ENCODE results near the gene SEMA5A.
"Not testable (repeated sequence)": the region's sequence is repeated elsewhere in the genome, so short reads cannot be mapped to it uniquely, and the experiment has no call there.

SEMA5A gene

DNA sequence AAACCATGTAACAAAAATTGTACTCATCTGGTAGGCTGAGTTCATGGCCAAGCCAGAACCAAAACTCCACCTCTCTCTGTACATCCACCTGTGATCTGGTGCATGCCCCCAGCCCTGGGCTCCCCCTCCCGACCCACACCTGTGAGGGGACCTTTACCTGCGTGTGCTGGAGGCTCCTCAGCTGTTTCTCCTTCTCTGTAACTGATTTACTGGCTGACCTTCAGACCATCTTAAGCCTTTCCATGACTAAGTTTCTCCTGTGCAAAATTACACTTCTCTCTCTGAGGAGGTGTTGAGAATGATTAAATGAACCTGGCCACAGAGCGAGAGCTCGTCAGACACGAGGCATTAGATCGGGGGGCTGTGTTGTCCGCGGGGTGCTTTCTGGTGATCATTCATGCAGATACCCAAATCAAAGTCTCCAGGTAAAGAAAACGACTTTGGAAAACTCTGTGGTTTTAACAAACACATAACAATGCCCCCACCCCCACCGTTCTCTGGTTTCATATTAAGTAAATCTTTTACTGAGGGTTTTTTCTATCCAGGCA lies 136.4 kb downstream of the SEMA5A start:
- no peak for DNase-seq (ENCODE audit: low read depth in 1 of 2, low spot score in 1 of 2)
- Histone ChIP-seq H3K27me3 (ENCODE audit: insufficient read depth, poor library complexity, severe bottlenecking) (no peaks in the 10 kb centered on the region), H3K4me3 (replicated peaks; ENCODE audit: insufficient read depth, low read length) (no peak overlapping the region), H3K27ac (replicated peaks) (no peak overlapping the region)
- TF ChIP-seq, protein P1, sequence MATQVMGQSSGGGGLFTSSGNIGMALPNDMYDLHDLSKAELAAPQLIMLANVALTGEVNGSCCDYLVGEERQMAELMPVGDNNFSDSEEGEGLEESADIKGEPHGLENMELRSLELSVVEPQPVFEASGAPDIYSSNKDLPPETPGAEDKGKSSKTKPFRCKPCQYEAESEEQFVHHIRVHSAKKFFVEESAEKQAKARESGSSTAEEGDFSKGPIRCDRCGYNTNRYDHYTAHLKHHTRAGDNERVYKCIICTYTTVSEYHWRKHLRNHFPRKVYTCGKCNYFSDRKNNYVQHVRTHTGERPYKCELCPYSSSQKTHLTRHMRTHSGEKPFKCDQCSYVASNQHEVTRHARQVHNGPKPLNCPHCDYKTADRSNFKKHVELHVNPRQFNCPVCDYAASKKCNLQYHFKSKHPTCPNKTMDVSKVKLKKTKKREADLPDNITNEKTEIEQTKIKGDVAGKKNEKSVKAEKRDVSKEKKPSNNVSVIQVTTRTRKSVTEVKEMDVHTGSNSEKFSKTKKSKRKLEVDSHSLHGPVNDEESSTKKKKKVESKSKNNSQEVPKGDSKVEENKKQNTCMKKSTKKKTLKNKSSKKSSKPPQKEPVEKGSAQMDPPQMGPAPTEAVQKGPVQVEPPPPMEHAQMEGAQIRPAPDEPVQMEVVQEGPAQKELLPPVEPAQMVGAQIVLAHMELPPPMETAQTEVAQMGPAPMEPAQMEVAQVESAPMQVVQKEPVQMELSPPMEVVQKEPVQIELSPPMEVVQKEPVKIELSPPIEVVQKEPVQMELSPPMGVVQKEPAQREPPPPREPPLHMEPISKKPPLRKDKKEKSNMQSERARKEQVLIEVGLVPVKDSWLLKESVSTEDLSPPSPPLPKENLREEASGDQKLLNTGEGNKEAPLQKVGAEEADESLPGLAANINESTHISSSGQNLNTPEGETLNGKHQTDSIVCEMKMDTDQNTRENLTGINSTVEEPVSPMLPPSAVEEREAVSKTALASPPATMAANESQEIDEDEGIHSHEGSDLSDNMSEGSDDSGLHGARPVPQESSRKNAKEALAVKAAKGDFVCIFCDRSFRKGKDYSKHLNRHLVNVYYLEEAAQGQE (IDR thresholded peaks at IDR 0.05; ENCODE audit: insufficient replicate concordance, low read depth): no peak
- TF ChIP-seq SPI1 (IDR thresholded peaks at IDR 0.05; ENCODE audit: borderline replicate concordance, low read depth) (no peak), POLR2AphosphoS5 (IDR thresholded peaks at IDR 0.05; ENCODE audit: low read depth) (no peak), GABPA (IDR thresholded peaks at IDR 0.05; ENCODE audit: low read depth) (no peak)
- TF ChIP-seq, protein P2, sequence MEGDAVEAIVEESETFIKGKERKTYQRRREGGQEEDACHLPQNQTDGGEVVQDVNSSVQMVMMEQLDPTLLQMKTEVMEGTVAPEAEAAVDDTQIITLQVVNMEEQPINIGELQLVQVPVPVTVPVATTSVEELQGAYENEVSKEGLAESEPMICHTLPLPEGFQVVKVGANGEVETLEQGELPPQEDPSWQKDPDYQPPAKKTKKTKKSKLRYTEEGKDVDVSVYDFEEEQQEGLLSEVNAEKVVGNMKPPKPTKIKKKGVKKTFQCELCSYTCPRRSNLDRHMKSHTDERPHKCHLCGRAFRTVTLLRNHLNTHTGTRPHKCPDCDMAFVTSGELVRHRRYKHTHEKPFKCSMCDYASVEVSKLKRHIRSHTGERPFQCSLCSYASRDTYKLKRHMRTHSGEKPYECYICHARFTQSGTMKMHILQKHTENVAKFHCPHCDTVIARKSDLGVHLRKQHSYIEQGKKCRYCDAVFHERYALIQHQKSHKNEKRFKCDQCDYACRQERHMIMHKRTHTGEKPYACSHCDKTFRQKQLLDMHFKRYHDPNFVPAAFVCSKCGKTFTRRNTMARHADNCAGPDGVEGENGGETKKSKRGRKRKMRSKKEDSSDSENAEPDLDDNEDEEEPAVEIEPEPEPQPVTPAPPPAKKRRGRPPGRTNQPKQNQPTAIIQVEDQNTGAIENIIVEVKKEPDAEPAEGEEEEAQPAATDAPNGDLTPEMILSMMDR (IDR thresholded peaks at IDR 0.05; ENCODE audit: insufficient read depth, low read length): no peak

DNA sequence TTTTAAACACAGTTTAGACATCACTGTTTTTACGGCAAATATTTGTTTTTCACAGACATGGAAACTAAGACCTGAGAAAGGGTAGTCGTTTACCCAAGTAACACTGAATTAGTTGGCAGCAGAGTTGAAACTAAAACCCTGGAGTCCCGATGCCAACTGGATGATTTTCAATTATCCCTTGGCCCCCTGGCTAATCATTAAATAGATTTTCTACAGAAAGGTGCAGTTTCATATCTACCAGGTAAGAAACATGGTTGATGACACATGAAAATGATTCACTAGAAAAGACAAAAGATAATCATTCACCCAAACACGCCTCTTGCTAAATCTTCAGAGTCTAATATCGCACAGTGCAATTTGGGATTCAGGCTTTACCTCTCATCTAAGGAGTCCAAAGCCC lies 136.9 kb downstream of the SEMA5A start:
- H3K4me3 ChIP-seq (replicated peaks; ENCODE audit: insufficient read depth, low read length): no peak overlapping the region
- DNase-seq (ENCODE audit: low read depth in 1 of 2, low spot score in 1 of 2): no peak
- H3K27me3 ChIP-seq (ENCODE audit: insufficient read depth, poor library complexity, severe bottlenecking): no peaks in the 10 kb centered on the region
- H3K27ac ChIP-seq (replicated peaks): no peak overlapping the region
- TF ChIP-seq GABPA (IDR thresholded peaks at IDR 0.05; ENCODE audit: low read depth): no peak
- no peak for TF ChIP-seq SPI1 (IDR thresholded peaks at IDR 0.05; ENCODE audit: borderline replicate concordance, low read depth)

DNA sequence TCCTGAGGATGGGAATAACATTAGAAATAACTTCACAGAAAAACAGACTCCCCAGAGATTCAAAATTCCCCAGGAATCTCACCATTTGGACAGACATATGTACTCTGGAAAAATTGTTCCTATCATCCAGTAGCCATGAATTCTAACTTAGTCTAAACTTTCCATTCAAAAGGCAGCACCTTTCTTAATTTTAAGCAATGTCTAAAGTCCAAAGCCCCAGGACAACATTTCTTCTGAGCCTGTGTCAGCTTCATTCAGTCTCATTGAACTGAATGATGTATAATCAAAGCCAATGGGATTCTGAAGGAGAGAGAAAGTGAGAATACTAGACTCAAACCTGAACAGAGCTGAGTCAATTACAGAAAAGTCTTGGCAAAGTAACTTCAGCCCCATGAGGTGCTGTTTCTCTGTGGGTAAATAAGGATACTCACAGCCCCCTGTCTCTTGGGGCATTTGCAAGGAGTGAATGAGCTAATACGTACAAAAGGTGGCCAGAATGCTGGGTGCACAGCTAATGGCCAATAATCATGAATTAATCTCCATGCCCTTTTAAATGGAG lies 140.6 kb downstream of the SEMA5A start:
- DNase-seq (ENCODE audit: low read depth in 1 of 2, low spot score in 1 of 2): no peak
- H3K27me3 ChIP-seq (ENCODE audit: insufficient read depth, poor library complexity, severe bottlenecking): no peaks in the 10 kb centered on the region
- no peak for TF ChIP-seq POLR2AphosphoS5 (IDR thresholded peaks at IDR 0.05; ENCODE audit: low read depth)
- TF ChIP-seq, protein P2 (IDR thresholded peaks at IDR 0.05; ENCODE audit: insufficient read depth, low read length): no peak
- no peak for TF ChIP-seq GABPA (IDR thresholded peaks at IDR 0.05; ENCODE audit: low read depth)
- no peak for TF ChIP-seq SPI1 (IDR thresholded peaks at IDR 0.05; ENCODE audit: borderline replicate concordance, low read depth)
- TF ChIP-seq, protein P1 (IDR thresholded peaks at IDR 0.05; ENCODE audit: insufficient replicate concordance, low read depth): no peak
- H3K27ac ChIP-seq (replicated peaks): no peak overlapping the region
- H3K4me3 ChIP-seq (replicated peaks; ENCODE audit: insufficient read depth, low read length): no peak overlapping the region

DNA sequence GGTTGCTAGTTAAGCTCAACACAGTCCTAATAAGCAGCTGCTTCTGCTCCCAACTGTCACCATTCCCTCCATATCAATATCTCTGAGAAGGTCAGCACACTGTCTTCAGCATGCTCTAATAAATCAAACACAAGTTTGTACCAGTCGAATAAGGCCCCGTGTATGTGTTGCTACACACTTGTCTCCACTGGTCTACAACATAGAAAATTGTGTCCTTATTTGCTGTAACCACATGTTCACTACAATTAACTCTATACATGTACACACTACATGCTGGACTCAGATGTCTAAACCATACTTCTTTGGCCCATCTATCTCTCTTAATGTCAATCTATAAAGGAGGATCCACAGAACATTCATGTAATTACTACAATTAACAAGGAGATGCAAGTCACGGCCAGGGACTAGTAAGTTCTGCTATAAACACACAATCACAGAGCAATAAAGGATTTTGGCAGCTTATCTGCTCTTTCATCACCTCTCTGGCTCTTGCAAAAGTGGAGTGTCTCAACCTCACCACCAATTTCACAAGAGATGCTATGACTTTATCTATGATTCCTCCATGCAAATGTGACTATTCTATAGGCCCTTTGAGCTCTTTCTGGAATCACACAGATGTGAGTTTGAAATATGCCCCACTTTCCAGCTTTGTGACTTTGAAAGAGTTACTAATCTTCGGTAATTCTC lies 143.9 kb downstream of the SEMA5A start:
- Histone ChIP-seq H3K4me3 (replicated peaks; ENCODE audit: insufficient read depth, low read length) (no peak overlapping the region), H3K27me3 (ENCODE audit: insufficient read depth, poor library complexity, severe bottlenecking) (no peaks in the 10 kb centered on the region), H3K27ac (replicated peaks) (no peak overlapping the region)
- TF ChIP-seq, protein P1 (IDR thresholded peaks at IDR 0.05; ENCODE audit: insufficient replicate concordance, low read depth): no peak
- TF ChIP-seq SPI1 (IDR thresholded peaks at IDR 0.05; ENCODE audit: borderline replicate concordance, low read depth) (no peak), POLR2AphosphoS5 (IDR thresholded peaks at IDR 0.05; ENCODE audit: low read depth) (no peak), GABPA (IDR thresholded peaks at IDR 0.05; ENCODE audit: low read depth) (no peak)
- TF ChIP-seq, protein P2 (IDR thresholded peaks at IDR 0.05; ENCODE audit: insufficient read depth, low read length): no peak
- peak in 1 of 2 experiments; percentile 3 for DNase-seq (ENCODE audit: low read depth in 1 of 2, low spot score in 1 of 2)

DNA sequence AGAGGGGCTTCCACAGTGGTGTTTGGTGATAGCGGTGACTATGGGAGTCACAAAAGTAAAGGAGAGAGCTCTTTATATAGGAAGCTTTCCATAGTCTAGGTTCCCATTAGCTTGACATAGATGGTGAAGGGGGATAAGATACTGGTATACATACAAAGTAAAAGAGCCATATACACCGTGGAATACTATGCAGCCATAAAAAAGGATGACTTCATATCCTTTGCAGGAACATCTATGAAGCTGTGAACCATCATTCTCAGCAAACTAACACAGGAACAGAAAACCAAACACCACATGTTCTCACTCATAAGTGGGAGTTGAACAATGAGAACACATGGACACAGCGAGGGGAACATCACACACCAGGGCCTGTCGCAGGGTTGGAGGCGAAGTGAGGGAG lies 146.1 kb downstream of the SEMA5A start:
- H3K4me3 ChIP-seq (replicated peaks; ENCODE audit: insufficient read depth, low read length); H3K27me3 ChIP-seq (ENCODE audit: insufficient read depth, poor library complexity, severe bottlenecking); H3K27ac ChIP-seq (replicated peaks); DNase-seq (ENCODE audit: low read depth in 1 of 2, low spot score in 1 of 2): not testable (repeated sequence)
